ENCODE results near the gene PLCB4.

DNA sequence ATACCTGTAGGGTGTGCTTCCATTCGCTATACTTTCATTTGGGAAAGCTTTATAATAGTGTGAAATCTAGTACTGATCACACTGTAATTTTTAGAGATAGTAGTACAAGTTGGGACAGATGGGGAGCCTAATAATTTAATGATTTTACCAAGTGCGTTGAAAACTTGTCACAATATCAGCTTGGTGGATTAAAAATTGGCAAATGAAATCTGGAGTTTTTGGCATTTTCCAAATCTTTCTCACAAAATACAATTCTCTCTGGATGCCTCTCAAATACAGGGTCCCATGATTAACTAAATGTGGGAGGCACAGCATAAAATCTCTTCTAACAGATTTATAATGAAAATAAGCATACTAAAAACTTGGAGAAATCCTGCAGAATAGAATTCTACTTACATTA, 96.4 kb downstream of the PLCB4 start:
- TF ChIP-seq POLR2AphosphoS5 (IDR thresholded peaks at IDR 0.05; ENCODE audit: low read depth, low read length) (no peak), POLR2A (IDR thresholded peaks at IDR 0.05; ENCODE audit: low read depth, low read length) (no peak), TAF1 (IDR thresholded peaks at IDR 0.05; ENCODE audit: borderline replicate concordance, low read depth, low read length) (no peak)
